AG08396 (cell line): Measurements from ENCODE around the gene ATP10A.
A peak's percentile ranks its signal among the peaks of the same experiment; 100 is the strongest.

Source experiments
- DNase-seq: peaks from one replicate; pipeline ENCODE4 v3.0.0; 2012; ENCODE audit warnings: low spot score, mixed read lengths

ATP10A gene

DNA sequence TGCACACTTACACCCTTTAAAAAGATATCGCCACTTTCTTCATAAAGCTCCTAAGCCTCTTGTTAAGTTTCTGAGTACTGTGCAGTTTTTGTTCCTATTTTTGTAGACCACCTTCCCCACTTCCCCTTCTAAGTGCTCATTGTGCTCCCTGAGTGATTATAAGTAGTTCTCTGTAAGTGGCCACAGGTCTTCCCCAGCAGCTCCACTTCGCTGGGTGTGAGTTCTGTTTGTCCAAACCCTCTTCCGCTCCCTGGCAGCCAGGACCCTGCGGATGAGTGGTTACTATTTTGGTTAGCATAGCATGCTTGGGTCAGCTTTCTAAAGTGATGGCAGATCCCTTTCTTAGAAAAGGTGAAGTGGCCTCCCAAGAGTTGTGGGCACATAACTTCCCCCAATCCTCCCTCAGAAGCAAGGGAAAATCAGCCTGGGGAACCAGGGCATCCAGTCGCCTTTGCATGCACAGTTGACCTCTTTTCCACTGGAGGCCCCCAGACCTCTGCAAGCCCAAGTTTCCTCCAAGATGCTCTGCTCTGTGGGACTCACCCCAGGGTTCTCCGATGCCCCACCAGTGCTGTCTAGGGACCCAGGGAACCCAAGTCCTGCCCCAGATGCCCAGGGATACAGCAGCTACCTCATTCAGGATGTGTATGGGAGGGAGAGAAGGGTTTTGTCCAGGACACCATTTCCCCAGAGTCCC lies 69.6 kb downstream of the ATP10A start:
- no peak for DNase-seq

DNA sequence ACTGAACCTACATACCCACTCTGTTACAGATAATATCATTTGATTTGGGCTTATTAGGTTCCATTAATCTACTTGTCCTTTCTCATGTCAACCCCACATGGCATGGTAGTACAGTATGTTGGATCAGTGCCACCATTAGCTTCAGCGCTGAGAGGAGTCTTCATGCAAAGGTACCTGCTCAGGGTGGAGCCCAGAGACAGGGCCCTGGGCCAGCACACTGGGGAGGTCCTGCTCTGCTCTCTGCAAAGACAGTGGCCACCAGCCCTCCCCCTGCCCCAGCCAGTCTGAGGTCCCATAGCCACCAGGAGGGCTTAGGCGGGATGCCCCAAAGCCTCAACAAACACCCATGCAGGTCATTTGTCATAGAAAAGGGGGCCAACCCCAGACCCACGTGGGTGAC lies 71.0 kb downstream of the ATP10A start:
- no peak for DNase-seq

DNA sequence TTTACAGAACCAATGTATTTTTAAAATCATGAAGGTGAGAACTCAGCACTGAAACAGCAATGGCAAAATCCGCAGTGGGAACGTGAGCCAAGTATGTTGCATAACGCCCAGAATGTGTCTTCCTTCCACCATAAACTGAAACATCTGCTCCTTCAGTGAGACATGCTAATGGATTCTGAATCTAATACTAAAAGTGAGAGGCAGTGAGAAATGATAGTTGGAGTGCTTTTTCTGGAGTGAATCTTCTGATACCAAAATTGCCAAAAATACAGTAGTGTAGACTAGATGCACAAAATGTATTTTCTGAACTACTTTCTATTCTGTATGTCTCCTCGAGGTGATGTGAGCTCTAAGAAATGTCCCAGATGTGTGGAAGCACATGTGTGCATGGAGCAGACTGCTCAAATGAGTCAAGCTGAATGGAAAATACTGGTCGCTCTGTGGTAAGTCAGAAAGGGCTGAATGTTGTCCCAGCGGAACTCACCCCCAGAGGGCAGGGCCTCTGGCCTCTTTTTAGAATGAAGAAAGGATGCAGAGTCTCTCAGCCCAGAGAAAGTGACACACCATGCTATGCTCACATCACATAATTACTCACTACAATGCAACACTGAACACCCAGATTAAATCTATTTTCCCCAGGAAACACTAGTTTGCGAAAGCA lies 73.0 kb downstream of the ATP10A start:
- DNase-seq, result peak; percentile 86

- no peak for DNase-seq
Measured at GRCh38 chr15:25789616-25789999, 73.5 kb downstream of the ATP10A start.

- DNase-seq, result no peak
Measured at GRCh38 chr15:25789211-25789610, 73.9 kb downstream of the ATP10A start.

- DNase-seq, result peak; percentile 60
Measured at GRCh38 chr15:25787855-25788520, 75.1 kb downstream of the ATP10A start.

DNA sequence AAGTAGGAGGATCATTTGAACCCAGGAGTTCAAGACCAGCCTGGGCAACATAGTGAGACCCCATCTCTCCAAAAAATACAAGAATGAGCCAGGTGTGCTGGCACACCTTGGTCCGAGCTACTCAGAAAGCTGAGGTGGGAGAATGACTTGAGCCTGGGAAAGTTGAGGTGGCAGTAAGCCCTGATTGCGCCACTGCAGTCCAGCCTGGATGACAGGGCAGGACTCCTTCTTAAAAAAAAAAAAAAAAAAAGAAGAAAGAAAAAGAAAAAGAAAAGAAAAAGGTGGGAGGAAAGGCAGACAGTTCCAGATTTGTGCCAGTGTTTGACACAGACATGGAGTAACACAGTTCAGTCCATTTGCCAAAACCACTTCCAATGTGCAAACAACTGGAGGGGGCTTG lies 75.7 kb downstream of the ATP10A start:
- DNase-seq, result no peak

GRCh38 chr15:25786040-25786439 lies 77.1 kb downstream of the ATP10A start:
- DNase-seq, result no peak

- no peak for DNase-seq
Measured at GRCh38 chr15:25785641-25786025, 77.5 kb downstream of the ATP10A start.

DNA sequence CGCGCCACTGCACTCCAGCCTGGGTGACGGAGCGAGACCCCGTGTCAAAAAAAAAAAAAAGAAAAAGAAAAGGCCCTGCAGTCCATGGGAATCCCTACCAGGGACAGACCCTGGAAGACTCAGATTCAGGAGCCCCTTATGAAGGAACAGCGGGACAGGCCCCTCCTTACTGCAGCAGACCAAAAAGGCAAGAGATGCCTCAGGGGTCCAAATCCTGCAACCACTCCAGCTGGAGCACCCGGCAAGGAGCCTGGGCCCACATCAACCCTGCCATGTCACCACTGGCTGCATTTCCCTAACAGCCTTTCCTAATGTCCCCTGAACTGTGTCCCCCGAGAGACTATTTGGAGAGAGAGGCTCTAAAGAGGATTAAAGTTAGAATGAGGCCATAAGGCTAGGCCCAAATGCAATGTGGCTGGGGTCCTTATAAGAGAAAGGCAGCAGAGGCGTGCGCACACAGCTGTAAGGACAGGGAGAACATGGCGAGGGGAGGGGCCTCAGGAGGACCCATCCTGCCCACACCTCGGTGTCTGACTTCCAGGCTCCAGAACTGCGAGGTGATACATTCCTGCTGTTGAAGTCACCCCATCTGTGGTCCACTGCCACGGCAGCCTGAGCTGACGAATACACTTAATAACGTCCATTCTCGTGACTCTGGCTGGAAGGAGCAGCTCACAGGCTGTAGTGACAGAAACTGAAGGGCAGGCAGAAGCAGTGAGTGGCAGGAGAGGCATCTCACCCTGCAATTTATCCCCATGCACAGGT lies 78.1 kb downstream of the ATP10A start:
- peak; percentile 93 for DNase-seq

DNA sequence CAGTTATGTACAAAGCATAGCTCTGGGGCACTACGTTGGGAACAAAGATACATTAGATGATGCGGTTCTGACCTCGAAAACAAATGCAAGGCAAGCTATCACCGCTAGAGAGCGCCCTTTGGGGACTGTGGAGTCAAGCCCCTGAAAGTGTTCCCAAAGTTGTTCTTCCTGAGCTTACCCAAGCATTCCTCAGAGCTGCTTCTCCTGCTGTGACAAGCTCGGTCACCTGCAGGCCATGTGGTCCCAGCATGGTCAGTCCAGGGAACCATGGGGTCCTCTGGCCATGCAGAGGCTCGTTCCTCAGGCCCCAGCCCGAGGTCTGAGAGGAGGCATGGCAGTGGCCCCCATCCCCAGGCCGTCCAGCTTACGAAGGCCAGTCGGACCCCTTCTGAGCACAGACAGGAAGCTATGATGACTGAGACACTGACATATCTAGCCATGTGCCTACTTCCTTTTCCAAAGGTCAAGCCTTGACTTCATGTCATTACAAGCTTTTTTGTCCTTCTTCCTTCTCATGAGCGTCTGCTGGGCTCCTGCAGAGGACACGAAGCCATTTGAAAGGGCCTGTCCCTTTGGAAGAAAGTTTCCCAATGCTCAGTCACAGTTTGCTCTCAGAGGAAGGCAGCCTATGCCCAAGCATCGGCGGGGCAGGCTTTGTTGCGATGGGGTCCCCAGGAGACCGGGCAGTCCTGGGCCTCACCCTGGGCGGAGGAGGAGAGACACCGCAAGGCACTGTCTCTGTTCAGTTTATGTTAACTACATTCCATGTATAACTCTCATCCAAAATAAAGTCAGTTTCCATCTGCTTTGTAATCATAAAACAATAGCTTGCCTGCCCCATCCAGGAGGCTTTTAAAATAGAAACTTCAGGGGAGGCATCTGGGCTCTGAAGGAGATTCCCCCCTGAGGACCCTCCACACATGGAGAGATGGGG lies 79.3 kb downstream of the ATP10A start:
- DNase-seq, result peak; percentile 54

GRCh38 chr15:25783134-25783533 lies 80.0 kb downstream of the ATP10A start:
- DNase-seq, result no peak

- no peak for DNase-seq
Measured at GRCh38 chr15:25780479-25781255, 82.5 kb downstream of the ATP10A start.

DNA sequence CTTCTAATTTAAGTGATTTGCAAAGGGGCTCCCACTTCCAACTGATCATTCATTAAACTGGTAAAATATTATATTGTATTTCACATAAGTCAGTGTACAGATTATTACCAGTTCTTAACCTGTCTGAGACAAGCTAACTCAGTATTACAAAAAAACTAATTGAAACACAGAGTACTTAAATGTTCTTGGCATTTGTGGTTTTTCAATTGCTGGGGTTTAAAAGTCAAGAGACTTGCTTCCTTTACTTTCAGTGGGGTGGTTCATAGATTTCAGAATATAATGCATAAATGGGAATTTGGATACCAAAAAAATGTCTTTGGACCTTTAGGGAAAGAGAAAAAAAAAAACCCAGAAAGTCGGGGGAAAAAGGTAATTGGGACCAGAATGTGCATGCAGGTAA lies 85.0 kb downstream of the ATP10A start:
- no peak for DNase-seq

- no peak for DNase-seq
Measured at GRCh38 chr15:25777037-25777436, 86.1 kb downstream of the ATP10A start.

- no peak for DNase-seq
Measured at GRCh38 chr15:25776071-25776746, 86.9 kb downstream of the ATP10A start.

- peak; percentile 85 for DNase-seq
Measured at GRCh38 chr15:25775317-25775912, 87.7 kb downstream of the ATP10A start.

DNA sequence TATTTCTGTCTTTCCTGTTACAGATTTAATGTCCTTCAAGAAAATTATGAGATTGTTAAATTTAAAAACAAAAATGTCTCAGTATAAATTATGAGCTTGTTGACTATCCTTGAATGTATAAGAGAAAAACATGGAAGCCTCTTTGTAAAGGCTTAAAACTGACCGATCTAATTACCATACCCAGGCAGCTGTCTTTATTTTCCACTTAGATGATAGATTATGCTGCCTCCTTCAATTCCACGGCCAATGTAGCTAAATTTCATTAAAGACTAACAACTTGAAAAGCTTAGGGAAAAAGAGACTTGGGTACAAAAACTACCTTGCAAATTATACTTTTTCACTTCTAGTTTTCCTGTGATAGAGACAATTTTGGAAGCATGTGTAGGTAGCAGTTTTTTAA lies 88.3 kb downstream of the ATP10A start:
- DNase-seq, result no peak

GRCh38 chr15:25773248-25773647 lies 89.9 kb downstream of the ATP10A start:
- DNase-seq, result no peak

DNA sequence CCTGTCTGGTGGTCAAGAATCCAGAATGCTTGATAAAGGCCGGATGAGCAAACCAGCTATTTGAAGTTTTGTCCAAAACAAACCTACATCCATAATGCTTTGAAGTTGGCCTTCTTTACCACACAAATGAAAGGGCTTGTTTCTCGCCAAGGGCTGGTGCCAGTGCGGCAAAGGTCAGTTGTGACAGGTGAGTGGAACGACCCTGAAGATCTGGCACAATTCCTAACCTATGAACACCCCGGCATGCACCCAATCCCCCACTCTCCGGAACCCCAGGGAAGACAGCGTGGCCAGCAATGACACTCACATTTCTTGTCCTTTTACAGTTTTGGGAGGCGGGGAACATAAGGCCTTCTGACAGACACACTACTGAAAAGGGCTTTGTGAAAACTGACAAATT lies 90.6 kb downstream of the ATP10A start:
- no peak for DNase-seq
